Tibial artery (tissue), 4 donors: ENCODE data around the gene ITPR1.

Experiments used
- DNase-seq, 2 donors: peaks; one replicate each; pipeline ENCODE4 v3.0.0-alpha.2; 2019
- H3K27ac ChIP-seq, 2 donors: fragments of 200-600 bp; sonication (generic) in 1 of 2; 1 replicate in 1 of 2; 2 replicates in 1 of 2; pipeline ENCODE4 v1.5.1; 2018 to 2019; ENCODE audit warnings: mild to moderate bottlenecking in 1 of 2
- H3K27me3 ChIP-seq, 2 donors: fragments of 200-600 bp; sonication (generic) in 1 of 2; one replicate each; pipeline versions ENCODE4 v1.5.1 to v1.6.0; 2016 to 2019
- H3K36me3 ChIP-seq, 3 donors: fragments of 200-600 bp; sonication (generic) in 2 of 3; one replicate each; pipeline ENCODE4 v1.5.1; 2016 to 2019; ENCODE audit warnings: mild to moderate bottlenecking in 2 of 3
- H3K4me1 ChIP-seq, 4 donors: fragments of 200-600 bp; sonication (generic) in 2 of 4; 1 replicate in 3 of 4; 2 replicates in 1 of 4; pipeline ENCODE4 v1.5.1; 2016 to 2019
- H3K4me3 ChIP-seq, 2 donors: fragments of 200-600 bp; sonication (generic) in 1 of 2; 1 replicate in 1 of 2; 2 replicates in 1 of 2; pipeline ENCODE4 v1.5.1; 2018 to 2019; ENCODE audit warnings: mild to moderate bottlenecking in 2 of 2
- H3K9me3 ChIP-seq, 3 donors: fragments of 200-600 bp; sonication (generic) in 1 of 3; one replicate each; pipeline ENCODE4 v1.5.1; 2016 to 2019
- intact Hi-C: fragments of 100-400 bp; cut with DNase I; formaldehyde crosslinking; loops from one replicate; pipeline ENCODE4 v1.15.0; 2023; ENCODE audit warnings: low total_unique reads
- TF ChIP-seq, protein P1 (sequence below), 2 experiments: fragments of 200-600 bp in 1 of 2; fragments of 450-650 bp in 1 of 2; IDR thresholded peaks; one replicate each; pipeline ENCODE4 v1.5.1; 2017 to 2019; ENCODE audit warnings: antibody characterized with exemption in 2 of 2, mild to moderate bottlenecking in 1 of 2, moderate library complexity in 1 of 2

The ITPR1 gene

DNA sequence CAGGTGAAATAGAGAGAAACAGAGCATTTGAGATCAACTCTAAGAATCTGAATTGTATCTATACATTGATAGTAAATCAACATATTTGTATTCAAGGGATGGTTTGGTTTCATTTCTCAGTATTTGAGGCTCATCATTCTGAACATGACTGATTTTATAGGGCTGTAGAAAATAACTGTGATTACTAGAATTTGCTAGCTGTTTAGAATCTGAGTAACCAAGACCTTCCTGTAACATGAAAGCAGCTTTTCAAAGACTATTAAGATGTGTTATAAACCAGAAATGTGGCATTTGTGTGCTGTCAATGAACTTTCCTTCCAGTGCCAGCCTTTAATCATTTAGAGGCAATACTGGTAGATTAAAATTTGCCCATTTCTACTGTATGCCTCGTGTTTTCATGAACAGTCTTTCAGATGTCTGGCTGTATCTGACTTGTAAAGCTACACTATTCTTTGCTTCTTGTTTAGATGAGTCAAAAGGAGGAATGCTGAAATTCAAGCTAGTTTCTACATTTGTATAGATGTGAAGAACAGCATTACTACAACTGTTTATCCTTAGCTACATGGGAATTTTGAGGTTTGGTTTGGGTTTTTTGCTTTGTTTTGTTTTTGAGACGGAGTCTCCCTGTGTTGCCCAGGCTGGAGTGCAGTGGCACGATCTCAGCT lies 348.8 kb downstream of the ITPR1 start:
- intact Hi-C loops: no loop called here
- no peak overlapping the region for H3K4me3 ChIP-seq
- no peak overlapping the region for H3K27ac ChIP-seq
- no peaks in the 10 kb centered on the region for H3K27me3 ChIP-seq
- TF ChIP-seq, protein P1, sequence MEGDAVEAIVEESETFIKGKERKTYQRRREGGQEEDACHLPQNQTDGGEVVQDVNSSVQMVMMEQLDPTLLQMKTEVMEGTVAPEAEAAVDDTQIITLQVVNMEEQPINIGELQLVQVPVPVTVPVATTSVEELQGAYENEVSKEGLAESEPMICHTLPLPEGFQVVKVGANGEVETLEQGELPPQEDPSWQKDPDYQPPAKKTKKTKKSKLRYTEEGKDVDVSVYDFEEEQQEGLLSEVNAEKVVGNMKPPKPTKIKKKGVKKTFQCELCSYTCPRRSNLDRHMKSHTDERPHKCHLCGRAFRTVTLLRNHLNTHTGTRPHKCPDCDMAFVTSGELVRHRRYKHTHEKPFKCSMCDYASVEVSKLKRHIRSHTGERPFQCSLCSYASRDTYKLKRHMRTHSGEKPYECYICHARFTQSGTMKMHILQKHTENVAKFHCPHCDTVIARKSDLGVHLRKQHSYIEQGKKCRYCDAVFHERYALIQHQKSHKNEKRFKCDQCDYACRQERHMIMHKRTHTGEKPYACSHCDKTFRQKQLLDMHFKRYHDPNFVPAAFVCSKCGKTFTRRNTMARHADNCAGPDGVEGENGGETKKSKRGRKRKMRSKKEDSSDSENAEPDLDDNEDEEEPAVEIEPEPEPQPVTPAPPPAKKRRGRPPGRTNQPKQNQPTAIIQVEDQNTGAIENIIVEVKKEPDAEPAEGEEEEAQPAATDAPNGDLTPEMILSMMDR (IDR thresholded peaks at IDR 0.05): no peak
- no peaks in the 10 kb centered on the region for H3K9me3 ChIP-seq
- peaks cover 16 to 34% (median 28%) of the 10 kb centered on the region in 3 donors for H3K36me3 ChIP-seq
- H3K4me1 ChIP-seq: no peaks in the 10 kb centered on the region
- no peak for DNase-seq

DNA sequence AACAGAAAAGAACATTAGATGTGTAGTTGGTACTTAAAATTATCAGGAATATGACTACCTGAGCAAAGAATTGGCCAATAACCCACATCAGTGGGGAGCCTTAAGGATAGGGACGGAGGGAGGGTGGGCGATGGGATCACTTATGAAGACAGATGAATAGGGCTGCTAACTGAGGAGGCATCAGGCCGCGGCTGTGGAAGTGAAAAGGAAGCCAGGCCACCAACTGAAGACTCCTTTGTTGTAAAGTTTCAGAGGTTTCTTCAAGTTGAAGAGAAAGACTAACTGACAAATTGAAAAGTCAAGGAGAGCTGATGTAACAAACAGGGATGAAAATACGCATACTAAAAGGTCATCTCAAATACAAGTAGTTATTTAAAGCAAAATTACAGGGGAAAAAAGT lies 350.5 kb downstream of the ITPR1 start:
- Histone ChIP-seq H3K36me3 (peaks cover 6 to 17% (median 11%) of the 10 kb centered on the region in 3 donors), H3K9me3 (no peaks in the 10 kb centered on the region), H3K27me3 (no peaks in the 10 kb centered on the region), H3K4me1 (no peaks in the 10 kb centered on the region), H3K27ac (no peak overlapping the region), H3K4me3 (no peak overlapping the region)
- TF ChIP-seq, protein P1 (IDR thresholded peaks at IDR 0.05): no peak
- intact Hi-C loops: no loop called here
- no peak for DNase-seq

DNA sequence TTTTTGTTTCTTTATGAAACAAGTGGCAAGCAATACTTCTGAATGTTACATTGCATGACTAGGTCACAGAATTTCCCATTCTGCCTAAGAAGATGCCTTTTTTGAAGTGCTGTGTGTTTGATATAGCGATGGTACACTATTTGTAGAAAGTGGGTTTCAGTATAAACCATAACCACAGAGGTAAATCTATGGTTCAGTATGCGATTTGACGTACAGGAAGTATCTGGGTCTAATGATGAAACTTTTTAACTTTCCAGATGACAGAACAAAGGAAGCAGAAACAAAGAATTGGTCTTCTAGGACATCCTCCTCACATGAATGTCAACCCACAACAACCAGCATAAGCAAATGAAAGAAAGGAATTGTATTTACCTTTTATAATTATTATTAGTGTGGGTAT lies 352.7 kb downstream of the ITPR1 start:
- Histone ChIP-seq H3K4me1 (no peaks in the 10 kb centered on the region), H3K27ac (no peak overlapping the region), H3K9me3 (no peaks in the 10 kb centered on the region), H3K4me3 (no peak overlapping the region), H3K36me3 (peaks cover 0 to 13% (median 5%) of the 10 kb centered on the region in 3 donors), H3K27me3 (no peaks in the 10 kb centered on the region)
- TF ChIP-seq, protein P1 (IDR thresholded peaks at IDR 0.05): no peak
- DNase-seq: no peak
- intact Hi-C loops: no loop called here

DNA sequence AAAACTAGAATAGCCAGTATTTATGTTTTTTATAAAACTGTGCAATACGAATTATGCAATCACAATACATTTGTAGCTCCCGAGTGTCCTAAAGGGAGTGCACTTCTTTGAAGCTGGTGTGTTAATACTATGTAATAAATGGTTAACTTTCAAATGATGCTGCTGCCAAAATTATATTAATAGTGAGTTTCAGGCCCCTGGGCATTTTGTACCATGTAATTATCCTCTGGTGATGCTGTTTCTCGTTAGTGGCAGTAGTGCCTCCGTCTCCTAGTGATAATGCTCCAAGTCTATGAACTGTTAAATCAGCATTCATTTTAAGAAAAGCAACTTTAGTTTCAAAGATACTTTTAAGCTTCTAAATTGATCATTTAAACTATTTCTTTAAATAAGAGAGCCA lies 353.4 kb downstream of the ITPR1 start:
- Histone ChIP-seq H3K4me3 (no peak overlapping the region), H3K36me3 (peaks cover 0 to 13% (median 0%) of the 10 kb centered on the region in 3 donors), H3K4me1 (no peaks in the 10 kb centered on the region), H3K27me3 (no peaks in the 10 kb centered on the region), H3K9me3 (no peaks in the 10 kb centered on the region), H3K27ac (no peak overlapping the region)
- intact Hi-C loops: no loop called here
- no peak for DNase-seq
- TF ChIP-seq, protein P1 (IDR thresholded peaks at IDR 0.05): no peak

DNA sequence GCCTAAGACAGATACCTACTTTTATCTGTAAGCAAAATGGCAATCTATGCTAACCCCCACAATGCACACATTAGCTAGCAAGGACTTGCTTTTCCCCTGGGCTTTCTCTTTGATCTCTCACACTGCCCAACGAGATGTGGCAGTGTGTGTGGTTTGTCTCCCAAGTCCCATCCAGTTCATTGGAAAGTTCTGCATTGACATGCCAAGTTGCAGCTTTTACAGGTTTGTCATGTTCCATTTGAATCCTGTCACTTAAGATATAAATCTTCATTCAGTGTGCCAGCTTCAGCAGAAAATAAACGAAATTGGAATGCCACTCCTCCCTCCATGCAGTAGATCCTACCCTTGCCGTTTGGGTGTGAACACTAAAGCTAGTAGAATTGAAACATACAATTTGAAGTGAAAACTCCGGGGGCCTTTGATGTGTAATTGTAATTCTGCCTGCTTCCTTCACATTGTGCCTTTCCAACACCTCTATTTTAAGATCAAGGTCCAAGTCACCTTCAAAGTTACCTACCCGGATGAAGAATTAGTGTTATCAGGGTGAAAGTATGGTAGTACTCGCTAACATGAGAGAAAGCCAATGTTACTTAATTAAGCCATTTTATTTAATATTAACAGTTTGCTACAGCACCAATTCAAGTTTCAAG lies 355.2 kb downstream of the ITPR1 start:
- peaks cover 0 to 13% (median 0%) of the 10 kb centered on the region in 3 donors for H3K36me3 ChIP-seq
- no peak overlapping the region for H3K4me3 ChIP-seq
- H3K27ac ChIP-seq: no peak overlapping the region
- no peak for DNase-seq
- no peaks in the 10 kb centered on the region for H3K9me3 ChIP-seq
- intact Hi-C loops: no loop called here
- no peaks in the 10 kb centered on the region for H3K27me3 ChIP-seq
- TF ChIP-seq, protein P1 (IDR thresholded peaks at IDR 0.05): no peak
- H3K4me1 ChIP-seq: peaks cover 0 to 2% (median 0%) of the 10 kb centered on the region in 4 donors
